NOMO-1 treated with dmso at 0.1 percent for 144 hours (cell line): Measurements from ENCODE around the gene ATP6V1G2.
"Not testable (repeated sequence)": the region's sequence is repeated elsewhere in the genome, so short reads cannot be mapped to it uniquely, and the experiment has no call there.

Experiments
- DNase-seq: peaks from one replicate; lab custom pipeline; 2025; ENCODE audit not compliant: unreplicated experiment; lab: John Stamatoyannopoulos, UW

The ATP6V1G2 gene

GRCh38 chr6:31529329-31530150 is 16.9 kb downstream of the ATP6V1G2 start:
- DNase-seq: no peak

- no peak for DNase-seq
Measured at GRCh38 chr6:31528821-31529328, 17.5 kb downstream of the ATP6V1G2 start, which contains the start of gene MCCD1. MCCD1 (plus strand) TSS chr6:31528962; CDS start chr6:31529015, 53 bp downstream.

DNA sequence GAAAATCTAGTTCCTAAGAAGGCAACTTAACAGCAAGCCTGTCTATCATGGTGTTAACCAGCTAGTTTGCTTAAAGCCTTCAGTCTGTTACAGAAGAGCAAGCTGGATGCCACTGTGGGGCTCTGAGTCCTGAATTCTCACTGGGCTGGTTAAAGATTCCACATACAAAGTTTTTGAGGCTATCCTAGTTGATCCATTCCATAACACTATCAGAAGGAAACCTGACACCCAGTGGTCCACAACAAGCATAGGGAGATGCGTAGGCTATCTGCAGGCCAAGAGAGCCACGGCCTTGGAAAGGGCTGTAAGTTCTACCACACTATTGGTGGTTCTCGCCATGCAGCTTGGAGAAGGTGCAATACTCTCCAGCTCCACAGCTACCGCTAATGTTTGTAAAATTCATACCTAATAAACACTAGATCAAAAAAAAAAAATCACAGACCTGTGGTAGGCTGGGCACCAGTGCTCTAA is 18.1 kb downstream of the ATP6V1G2 start:
- no peak for DNase-seq

- no peak for DNase-seq
Measured at GRCh38 chr6:31525932-31526591, 20.3 kb downstream of the ATP6V1G2 start.

GRCh38 chr6:31525553-31525931 is 20.9 kb downstream of the ATP6V1G2 start:
- no peak for DNase-seq

- no peak for DNase-seq
Measured at GRCh38 chr6:31521835-31522234, 24.6 kb downstream of the ATP6V1G2 start.

GRCh38 chr6:31513456-31514165 is 32.8 kb downstream of the ATP6V1G2 start:
- no peak for DNase-seq

DNA sequence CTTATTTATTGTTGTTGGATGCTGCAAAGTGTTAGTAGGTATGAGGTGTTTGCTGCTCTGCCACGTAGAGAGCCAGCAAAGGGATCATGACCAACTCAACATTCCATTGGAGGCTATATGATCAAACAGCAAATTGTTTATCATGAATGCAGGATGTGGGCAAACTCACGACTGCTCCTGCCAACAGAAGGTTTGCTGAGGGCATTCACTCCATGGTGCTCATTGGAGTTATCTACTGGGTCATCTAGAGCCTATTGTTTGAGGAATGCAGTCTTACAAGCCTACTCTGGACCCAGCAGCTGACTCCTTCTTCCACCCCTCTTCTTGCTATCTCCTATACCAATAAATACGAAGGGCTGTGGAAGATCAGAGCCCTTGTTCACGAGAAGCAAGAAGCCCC is 36.4 kb downstream of the ATP6V1G2 start:
- DNase-seq: no peak

- DNase-seq: not testable (repeated sequence)
Measured at GRCh38 chr6:31509036-31509435, 37.4 kb downstream of the ATP6V1G2 start.

DNA sequence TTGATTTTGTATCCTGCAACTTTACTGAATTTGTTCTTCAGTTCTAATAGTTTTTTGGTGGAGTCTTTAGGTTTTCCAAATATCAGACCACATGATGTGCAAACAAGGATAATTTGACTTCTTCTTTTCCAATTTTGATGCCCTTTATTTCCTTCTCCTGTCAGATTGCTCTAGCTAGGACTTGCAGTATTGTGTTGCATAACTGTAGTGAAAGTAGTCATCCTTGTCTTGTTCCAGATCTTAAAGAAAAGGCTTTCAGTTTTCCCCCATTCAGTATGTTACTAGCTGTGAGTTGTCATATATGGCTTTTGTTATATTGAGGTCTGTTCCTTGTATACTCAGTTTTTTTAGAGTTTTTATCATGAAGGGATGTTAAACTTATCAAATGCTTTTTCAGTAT is 43.8 kb downstream of the ATP6V1G2 start:
- DNase-seq: no peak

DNA sequence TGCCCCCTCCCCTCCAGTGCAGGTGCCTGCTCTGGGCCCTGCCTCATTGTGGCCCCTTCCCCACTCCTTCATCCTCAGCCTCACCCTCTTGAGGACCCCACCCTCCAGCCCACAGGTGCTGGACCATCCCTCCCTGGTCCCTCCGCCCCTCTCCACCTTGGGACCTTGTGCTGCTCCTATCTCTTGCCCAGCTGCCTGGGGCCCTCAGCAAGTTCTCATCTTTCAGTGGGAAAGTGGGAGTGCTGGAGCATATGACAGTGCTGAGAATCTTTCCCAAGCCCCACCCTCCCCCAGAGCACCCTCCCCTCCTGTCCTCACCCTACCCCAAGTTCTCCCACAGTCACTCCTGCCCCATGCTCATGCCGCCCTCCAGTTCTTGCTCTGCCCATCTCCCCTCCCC is 46.8 kb downstream of the ATP6V1G2 start:
- DNase-seq: not testable (repeated sequence)

GRCh38 chr6:31498748-31499147 is 47.7 kb downstream of the ATP6V1G2 start:
- DNase-seq: no peak

DNA sequence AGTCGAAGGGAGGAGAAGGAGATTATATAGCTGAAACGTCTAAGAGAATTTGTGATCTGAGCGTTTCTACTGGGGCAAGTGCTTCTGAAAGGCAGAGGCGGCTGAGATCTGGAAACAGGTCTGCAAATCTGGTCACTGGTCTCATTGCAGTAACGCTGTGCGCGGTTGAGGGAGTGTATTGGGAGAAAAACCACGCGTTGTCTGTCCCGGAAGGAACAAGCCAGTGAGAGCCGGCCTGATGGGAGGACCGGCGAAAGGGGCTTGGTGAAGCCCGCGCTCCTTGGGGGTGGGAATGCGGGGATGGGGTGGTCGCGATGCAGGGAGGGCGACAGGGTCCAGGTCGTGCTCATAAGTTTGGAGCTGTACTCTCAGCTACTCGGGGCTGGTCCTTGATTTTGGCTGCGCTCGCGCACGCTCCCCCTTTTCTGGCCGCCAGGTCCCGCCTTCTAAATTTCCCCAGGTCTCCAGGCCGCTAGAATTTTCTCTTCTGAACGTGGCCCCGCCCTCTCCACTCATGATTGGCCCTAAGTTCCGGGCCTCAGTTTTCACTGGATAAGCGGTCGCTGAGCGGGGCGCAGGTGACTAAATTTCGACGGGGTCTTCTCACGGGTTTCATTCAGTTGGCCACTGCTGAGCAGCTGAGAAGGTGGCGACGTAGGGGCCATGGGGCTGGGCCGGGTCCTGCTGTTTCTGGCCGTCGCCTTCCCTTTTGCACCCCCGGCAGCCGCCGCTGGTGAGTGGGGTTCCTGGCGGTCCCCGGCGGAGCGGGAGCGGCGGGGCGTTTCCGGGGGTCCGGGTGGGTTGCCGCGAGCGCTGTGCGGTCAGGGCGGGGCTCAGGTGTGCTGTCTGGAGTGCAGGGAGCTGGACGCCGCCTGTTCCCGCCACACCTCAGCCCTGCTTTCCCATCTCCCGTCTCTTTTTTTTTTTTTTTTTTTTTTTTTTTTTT is 48.6 kb downstream of the ATP6V1G2 start, which contains the start of gene MICB:
TSS of gene MICB (plus strand) at position 615 of the 946 bp plus-strand sequence. CDS start at position 664, 49 bp downstream.
- DNase-seq: peak; percentile 80

- not testable (repeated sequence) for DNase-seq
Measured at GRCh38 chr6:31496826-31497225, 49.6 kb downstream of the ATP6V1G2 start.

DNA sequence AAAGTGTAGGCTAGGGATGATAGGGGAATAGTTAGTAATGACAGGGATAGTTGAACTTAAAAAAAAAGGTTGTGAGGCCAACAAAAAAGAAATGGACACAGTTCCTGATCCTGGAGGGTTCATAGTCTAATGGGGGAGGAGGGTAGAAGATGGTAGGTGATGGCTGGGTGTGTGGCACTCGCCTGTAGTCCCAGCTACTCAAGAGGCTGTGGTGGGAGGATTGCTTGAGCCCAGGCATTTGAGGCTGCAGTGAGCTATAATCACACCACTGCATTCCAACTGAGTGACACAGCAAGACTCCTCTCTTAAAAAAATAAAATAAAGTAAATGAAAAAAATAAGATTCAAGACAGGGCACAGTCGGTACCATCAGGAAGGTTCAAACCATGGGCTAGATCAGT is 50.8 kb downstream of the ATP6V1G2 start:
- peak; percentile 12 for DNase-seq
